Nephron (organoid): ENCODE data around the gene PSD.
A peak's percentile ranks its signal among the peaks of the same experiment; 100 is the strongest.

Experiments used
- H3K27ac Mint-ChIP-seq, 3 experiments: 2 replicates each; pipeline ENCODE4 v1.8.0; 2020; ENCODE audit warnings: mixed read lengths in 3 of 3, mild to moderate bottlenecking in 2 of 3, moderate library complexity in 1 of 3
- H3K27me3 Mint-ChIP-seq: 2 replicates; pipeline ENCODE4 v1.8.0; 2021; ENCODE audit warnings: low read depth, mild to moderate bottlenecking, moderate library complexity, mixed read lengths
- H3K36me3 Mint-ChIP-seq: 2 replicates; pipeline ENCODE4 v1.8.0; 2020; ENCODE audit warnings: low read depth, mixed read lengths
- H3K4me1 Mint-ChIP-seq: 2 replicates; pipeline ENCODE4 v1.8.0; 2020; ENCODE audit warnings: mixed read lengths
- H3K4me3 Mint-ChIP-seq, 3 experiments: 2 replicates each; pipeline ENCODE4 v1.8.0; 2020; ENCODE audit warnings: mild to moderate bottlenecking in 3 of 3, mixed read lengths in 3 of 3, moderate library complexity in 2 of 3
- H3K9me3 Mint-ChIP-seq: 2 replicates; pipeline ENCODE4 v1.8.0; 2020; ENCODE audit warnings: mixed read lengths
- CTCF ChIP-seq, 3 experiments: fragments of 200-600 bp; sonication (generic); IDR thresholded peaks; one replicate each; pipeline ENCODE4 v1.5.0; 2021; ENCODE audit warnings: antibody characterized with exemption in 3 of 3; ENCODE audit not compliant: unreplicated experiment in 3 of 3

Gene PSD

GRCh38 chr10:102431452-102432124 lies 13.0 kb upstream of the PSD start:
- peaks cover 32% of the 10 kb centered on the region for H3K4me1 Mint-ChIP-seq
- H3K36me3 Mint-ChIP-seq = no peaks in the 10 kb centered on the region
- peak overlapping the region; percentile 89 to 96 (median 91) for H3K27ac Mint-ChIP-seq
- peaks cover 3% of the 10 kb centered on the region for H3K27me3 Mint-ChIP-seq
- H3K9me3 Mint-ChIP-seq = no peaks in the 10 kb centered on the region
- no peak for TF ChIP-seq CTCF (IDR thresholded peaks at IDR 0.05; ENCODE audit: unreplicated experiment in 3 of 3)
- peak overlapping the region; percentile 97 to 98 (median 97) for H3K4me3 Mint-ChIP-seq

- no peaks in the 10 kb centered on the region for H3K27me3 Mint-ChIP-seq
- peak overlapping the region in 1 of 3 experiments; percentile 24 for H3K4me3 Mint-ChIP-seq
- no peak for TF ChIP-seq CTCF (IDR thresholded peaks at IDR 0.05; ENCODE audit: unreplicated experiment in 3 of 3)
- peaks cover 12% of the 10 kb centered on the region for H3K4me1 Mint-ChIP-seq
- H3K9me3 Mint-ChIP-seq = no peaks in the 10 kb centered on the region
- peaks cover 3% of the 10 kb centered on the region for H3K36me3 Mint-ChIP-seq
- no peak overlapping the region for H3K27ac Mint-ChIP-seq
Measured at GRCh38 chr10:102429468-102429867, 10.9 kb upstream of the PSD start.

GRCh38 chr10:102426803-102427287 lies 8.3 kb upstream of the PSD start:
- Mint-ChIP-seq H3K4me1 (peaks cover 5% of the 10 kb centered on the region), H3K27me3 (peaks cover 3% of the 10 kb centered on the region), H3K27ac (no peak overlapping the region), H3K9me3 (no peaks in the 10 kb centered on the region), H3K36me3 (peaks cover 6% of the 10 kb centered on the region), H3K4me3 (peak overlapping the region in 1 of 3 experiments; percentile 2)
- no peak for TF ChIP-seq CTCF (IDR thresholded peaks at IDR 0.05; ENCODE audit: unreplicated experiment in 3 of 3)

- H3K4me3 Mint-ChIP-seq = no peak overlapping the region
- H3K36me3 Mint-ChIP-seq = peaks cover 6% of the 10 kb centered on the region
- H3K27ac Mint-ChIP-seq = no peak overlapping the region
- peaks cover 7% of the 10 kb centered on the region for H3K4me1 Mint-ChIP-seq
- no peaks in the 10 kb centered on the region for H3K9me3 Mint-ChIP-seq
- H3K27me3 Mint-ChIP-seq = peaks cover 3% of the 10 kb centered on the region
- TF ChIP-seq CTCF (IDR thresholded peaks at IDR 0.05; ENCODE audit: unreplicated experiment in 3 of 3) = no peak
Measured at GRCh38 chr10:102425444-102425843, 6.9 kb upstream of the PSD start.

GRCh38 chr10:102424916-102425315 lies 6.3 kb upstream of the PSD start:
- Mint-ChIP-seq H3K36me3 (peaks cover 6% of the 10 kb centered on the region), H3K9me3 (no peaks in the 10 kb centered on the region), H3K4me1 (peaks cover 9% of the 10 kb centered on the region), H3K4me3 (no peak overlapping the region), H3K27ac (no peak overlapping the region), H3K27me3 (peaks cover 7% of the 10 kb centered on the region)
- TF ChIP-seq CTCF (IDR thresholded peaks at IDR 0.05; ENCODE audit: unreplicated experiment in 3 of 3) = no peak

GRCh38 chr10:102424145-102424544 lies 5.6 kb upstream of the PSD start:
- H3K27ac Mint-ChIP-seq = no peak overlapping the region
- TF ChIP-seq CTCF (IDR thresholded peaks at IDR 0.05; ENCODE audit: unreplicated experiment in 3 of 3) = no peak
- H3K4me1 Mint-ChIP-seq = peaks cover 11% of the 10 kb centered on the region
- peaks cover 6% of the 10 kb centered on the region for H3K36me3 Mint-ChIP-seq
- no peaks in the 10 kb centered on the region for H3K9me3 Mint-ChIP-seq
- peak overlapping the region; percentile 23 to 43 (median 32) for H3K4me3 Mint-ChIP-seq
- H3K27me3 Mint-ChIP-seq = peaks cover 9% of the 10 kb centered on the region
